NCI-H1105 (cell line): Measurements from ENCODE around the gene COPZ1.
"Not testable (repeated sequence)": the region's sequence is repeated elsewhere in the genome, so short reads cannot be mapped to it uniquely, and the experiment has no call there.

Source experiments
- DNase-seq: peaks from one replicate; lab custom pipeline; 2025; lab: John Stamatoyannopoulos, UW

Gene COPZ1

GRCh38 chr12:54324617-54325441 is at the start of gene COPZ1:
Gene COPZ1, plus strand, starts transcription at chr12:54325131. Its CDS starts 33 bp downstream, at chr12:54325164.
- DNase-seq = peak; percentile 93

GRCh38 chr12:54276368-54276767 is 48.6 kb upstream of the COPZ1 start:
- no peak for DNase-seq

- DNase-seq = no peak
Measured at GRCh38 chr12:54277823-54278276, 47.1 kb upstream of the COPZ1 start.

GRCh38 chr12:54279227-54279631 is 45.7 kb upstream of the COPZ1 start:
- DNase-seq = no peak

- peak; percentile 94 for DNase-seq
Measured at GRCh38 chr12:54279632-54280467, 45.1 kb upstream of the COPZ1 start, which contains the start of gene CBX5. Gene CBX5, minus strand, starts transcription at chr12:54280122. Its CDS starts 22,472 bp downstream, at chr12:54257650.

GRCh38 chr12:54280468-54281260 is 44.3 kb upstream of the COPZ1 start, which contains the start of gene HNRNPA1:
Gene HNRNPA1, plus strand, starts transcription at chr12:54280726. Its CDS starts 82 bp downstream, at chr12:54280808.
- DNase-seq = peak; percentile 91

- DNase-seq = not testable (repeated sequence)
Measured at GRCh38 chr12:54281261-54281638, 43.7 kb upstream of the COPZ1 start.

GRCh38 chr12:54281694-54282093 is 43.2 kb upstream of the COPZ1 start:
- not testable (repeated sequence) for DNase-seq

- DNase-seq = no peak
Measured at GRCh38 chr12:54282949-54283593, 41.9 kb upstream of the COPZ1 start.

GRCh38 chr12:54284070-54284780 is 40.7 kb upstream of the COPZ1 start:
- not testable (repeated sequence) for DNase-seq

- no peak for DNase-seq
Measured at GRCh38 chr12:54285150-54286041, 39.5 kb upstream of the COPZ1 start.

- no peak for DNase-seq
Measured at GRCh38 chr12:54286042-54287030, 38.6 kb upstream of the COPZ1 start.

GRCh38 chr12:54287261-54288157 is 37.4 kb upstream of the COPZ1 start:
- no peak for DNase-seq

GRCh38 chr12:54292083-54292930 is 32.6 kb upstream of the COPZ1 start:
- no peak for DNase-seq

- DNase-seq = no peak
Measured at GRCh38 chr12:54292931-54293241, 32.0 kb upstream of the COPZ1 start.

GRCh38 chr12:54294152-54294952 is 30.6 kb upstream of the COPZ1 start:
- peak; percentile 29 for DNase-seq
